Right atrium auricular region (tissue), 2 donors: Measurements from ENCODE around the gene SHISA2. TPM values are rescaled to one million over a fixed set of nuclear protein-coding genes. Genes with fewer than 3 reads are reported as not detected.

Experiments used
- DNase-seq: peaks from one replicate; pipeline ENCODE4 v3.0.0-alpha.2; 2019; ENCODE audit warnings: low spot score
- H3K27ac ChIP-seq, 2 donors: fragments of 200-600 bp; sonication (generic); 1 replicate in 1 of 2; 2 replicates in 1 of 2; pipeline ENCODE4 v1.5.1; 2016 to 2019
- H3K27me3 ChIP-seq, 2 donors: fragments of 200-600 bp; sonication (generic); one replicate each; pipeline versions ENCODE4 v1.5.1 to v1.6.0; 2017 to 2019
- H3K36me3 ChIP-seq: fragments of 200-600 bp; sonication (generic); one replicate; pipeline ENCODE4 v1.5.1; 2016
- H3K4me1 ChIP-seq, 2 donors: fragments of 200-600 bp; sonication (generic); one replicate each; pipeline versions ENCODE4 v1.5.1 to v1.6.0; 2017 to 2019
- H3K4me3 ChIP-seq, 2 donors: fragments of 200-600 bp; sonication (generic); 1 replicate in 1 of 2; 2 replicates in 1 of 2; pipeline ENCODE4 v1.5.1; 2017 to 2019; ENCODE audit warnings: mild to moderate bottlenecking in 1 of 2, moderate library complexity in 1 of 2
- H3K9me3 ChIP-seq, 2 donors: fragments of 200-600 bp; sonication (generic); one replicate each; pipeline ENCODE4 v1.5.1; 2019
- CTCF ChIP-seq, 2 donors: fragments of 200-600 bp; sonication (generic); IDR thresholded peaks; one replicate each; pipeline ENCODE4 v1.5.1; 2019; ENCODE audit warnings: antibody characterized with exemption in 2 of 2
- total RNA-seq, 2 donors: library from RNA; depleted of rRNA; stranded (reverse); fragments of >200 nt; gene quantifications; one replicate each; pipeline ENCODE4 v1.1.0, GENCODE V29; 2016

Gene SHISA2
- total RNA-seq, 2 donors from 2014 or later, result not detected

- peaks cover 0 to 22% of the 10 kb centered on the region in 2 donors for H3K4me1 ChIP-seq
- no peak overlapping the region for H3K27ac ChIP-seq
- H3K36me3 ChIP-seq, result no peaks in the 10 kb centered on the region
- no peak for TF ChIP-seq CTCF (IDR thresholded peaks at IDR 0.05)
- no peaks in the 10 kb centered on the region for H3K9me3 ChIP-seq
- no peak overlapping the region for H3K4me3 ChIP-seq
- DNase-seq, result no peak
- H3K27me3 ChIP-seq, result no peaks in the 10 kb centered on the region
Measured at GRCh38 chr13:26015271-26016125, 36.3 kb downstream of the SHISA2 start.

GRCh38 chr13:26012995-26013394 lies 38.8 kb downstream of the SHISA2 start:
- Histone ChIP-seq H3K27ac (no peak overlapping the region), H3K4me3 (peak overlapping the region in 1 of 2 donors; percentile 39), H3K27me3 (no peaks in the 10 kb centered on the region), H3K4me1 (peaks cover 0 to 17% of the 10 kb centered on the region in 2 donors), H3K36me3 (no peaks in the 10 kb centered on the region), H3K9me3 (no peaks in the 10 kb centered on the region)
- TF ChIP-seq CTCF (IDR thresholded peaks at IDR 0.05), result no peak
- no peak for DNase-seq

GRCh38 chr13:26011996-26012821 lies 39.6 kb downstream of the SHISA2 start:
- no peak for TF ChIP-seq CTCF (IDR thresholded peaks at IDR 0.05)

GRCh38 chr13:26011208-26011573 lies 40.6 kb downstream of the SHISA2 start:
- Histone ChIP-seq H3K4me1 (peaks cover 0 to 8% of the 10 kb centered on the region in 2 donors), H3K4me3 (no peak overlapping the region), H3K36me3 (no peaks in the 10 kb centered on the region), H3K27me3 (no peaks in the 10 kb centered on the region), H3K9me3 (no peaks in the 10 kb centered on the region), H3K27ac (no peak overlapping the region)
- TF ChIP-seq CTCF (IDR thresholded peaks at IDR 0.05), result no peak
- no peak for DNase-seq

More at GRCh38 chr13:26011996-26012821, 39.6 kb downstream of the SHISA2 start:
- Histone ChIP-seq H3K4me1 (peaks cover 0 to 9% of the 10 kb centered on the region in 2 donors), H3K9me3 (no peaks in the 10 kb centered on the region), H3K27me3 (no peaks in the 10 kb centered on the region), H3K27ac (no peak overlapping the region), H3K36me3 (no peaks in the 10 kb centered on the region), H3K4me3 (peak overlapping the region; percentile 14 to 39)
- no peak for DNase-seq

GRCh38 chr13:26010487-26011207 lies 41.2 kb downstream of the SHISA2 start:
- Histone ChIP-seq H3K36me3 (no peaks in the 10 kb centered on the region), H3K4me1 (peaks cover 0 to 8% of the 10 kb centered on the region in 2 donors), H3K27ac (no peak overlapping the region), H3K27me3 (no peaks in the 10 kb centered on the region), H3K4me3 (no peak overlapping the region), H3K9me3 (peaks cover 0 to 4% of the 10 kb centered on the region in 2 donors)
- DNase-seq, result no peak
- no peak for TF ChIP-seq CTCF (IDR thresholded peaks at IDR 0.05)
